NCI-H524 (cell line): ENCODE results near the gene FHIP1B.
"Not testable (repeated sequence)": the region's sequence is repeated elsewhere in the genome, so short reads cannot be mapped to it uniquely, and the experiment has no call there.

Experiments used
- DNase-seq, 2 experiments: peaks; one replicate each; lab custom pipeline; 2025; lab: John Stamatoyannopoulos, UW

FHIP1B gene

GRCh38 chr11:6234387-6235107 is at the start of gene FHIP1B:
FHIP1B (minus strand) TSS chr11:6234636; CDS start chr11:6224516, 10,120 bp downstream.
- peak; percentile 99 to 100 for DNase-seq

- DNase-seq: no peak
These were observed 49.1 kb upstream of the FHIP1B start for GRCh38 chr11:6283453-6284023.

- DNase-seq: not testable (repeated sequence)
These were observed 46.4 kb upstream of the FHIP1B start for GRCh38 chr11:6280809-6281208.

DNA sequence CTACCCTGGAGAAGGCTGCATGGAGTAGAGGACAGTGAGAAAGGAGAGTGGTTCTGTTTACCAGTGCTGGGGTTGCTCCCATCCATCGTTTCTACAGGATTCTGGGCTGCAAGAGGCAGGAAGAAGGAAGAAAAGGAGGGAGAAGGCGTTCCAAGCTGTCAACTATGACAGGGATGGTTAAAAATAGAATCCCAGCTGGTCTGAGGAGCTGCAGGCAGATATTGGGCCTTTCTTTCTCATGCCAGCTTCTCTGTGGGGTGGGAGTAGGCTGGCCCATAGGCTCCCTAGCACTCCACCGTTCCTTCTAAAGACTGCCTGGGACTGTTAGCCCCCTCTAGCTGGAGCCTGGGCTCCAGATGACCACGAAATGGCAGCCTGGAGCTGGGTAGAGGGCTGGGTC is 38.8 kb upstream of the FHIP1B start:
- no peak for DNase-seq

- DNase-seq: no peak
These were observed 37.2 kb upstream of the FHIP1B start for GRCh38 chr11:6271598-6271997.

DNA sequence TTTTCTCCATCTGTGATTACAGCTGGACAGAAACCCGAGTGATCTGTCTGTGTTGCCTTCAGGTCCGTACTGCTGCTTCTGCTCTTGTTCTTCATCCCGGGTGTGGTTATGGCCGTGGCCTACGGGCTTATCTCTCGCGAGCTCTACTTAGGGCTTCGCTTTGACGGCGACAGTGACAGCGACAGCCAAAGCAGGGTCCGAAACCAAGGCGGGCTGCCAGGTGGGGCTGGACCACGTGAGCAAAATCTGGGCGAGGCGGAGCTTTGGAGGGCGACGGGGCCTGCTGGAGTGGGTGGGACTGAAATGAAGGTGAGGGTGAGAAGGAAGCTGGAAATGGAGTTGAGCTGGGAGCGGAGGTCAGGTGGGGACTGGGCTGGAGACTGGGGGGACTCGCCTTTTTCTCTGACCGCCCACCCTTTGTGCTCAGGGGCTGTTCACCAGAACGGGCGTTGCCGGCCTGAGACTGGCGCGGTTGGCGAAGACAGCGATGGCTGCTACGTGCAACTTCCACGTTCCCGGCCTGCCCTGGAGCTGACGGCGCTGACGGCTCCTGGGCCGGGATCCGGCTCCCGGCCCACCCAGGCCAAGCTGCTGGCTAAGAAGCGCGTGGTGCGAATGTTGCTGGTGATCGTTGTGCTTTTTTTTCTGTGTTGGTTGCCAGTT is 36.3 kb upstream of the FHIP1B start:
- no peak for DNase-seq

GRCh38 chr11:6269994-6270393 is 35.6 kb upstream of the FHIP1B start:
- DNase-seq: no peak

DNA sequence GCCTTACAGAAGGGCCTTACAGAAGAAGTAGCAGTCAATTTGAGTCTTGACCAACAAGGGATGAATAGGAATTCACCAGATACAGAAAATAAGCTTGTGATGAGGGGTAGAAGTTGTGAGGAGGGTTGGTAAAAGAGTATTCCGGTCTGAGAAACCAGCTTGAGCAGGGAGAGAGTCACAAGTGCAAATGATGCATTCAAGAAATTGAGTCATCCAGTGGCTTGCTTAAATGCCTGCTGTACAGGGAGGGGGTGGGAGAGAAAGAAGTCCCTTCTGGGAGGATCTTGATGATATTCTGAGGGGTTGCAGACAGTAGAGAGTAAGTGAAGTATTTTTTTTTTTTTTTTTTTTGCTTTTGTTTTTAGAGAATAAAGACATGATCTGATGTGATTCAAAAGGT is 34.4 kb upstream of the FHIP1B start:
- DNase-seq: no peak

GRCh38 chr11:6263662-6264061 is 29.2 kb upstream of the FHIP1B start:
- DNase-seq: no peak

DNA sequence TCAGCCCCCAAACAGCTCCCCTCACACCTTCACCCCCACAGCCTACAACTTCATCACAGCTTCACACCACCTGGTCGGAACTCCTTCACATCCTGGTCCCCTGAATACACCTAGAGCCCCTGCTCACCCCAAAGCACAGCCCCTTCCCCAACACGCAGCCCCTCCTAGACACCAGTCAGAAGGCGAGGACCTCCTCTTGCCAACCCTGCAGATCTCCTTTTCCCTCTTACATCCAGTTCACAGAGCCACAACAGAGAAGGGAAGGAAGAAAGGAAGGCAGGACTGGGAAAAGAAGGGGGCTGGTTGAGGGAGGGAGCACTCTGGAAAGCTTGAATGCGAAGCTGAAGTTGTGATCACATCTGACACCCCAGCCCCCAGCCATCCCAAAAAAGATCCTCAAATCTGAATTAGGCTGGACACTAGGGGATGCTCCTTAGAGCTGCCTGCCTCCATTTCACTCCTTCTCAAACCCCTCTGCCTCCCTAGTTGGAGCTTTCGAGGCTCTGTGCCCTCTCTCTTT is 25.8 kb upstream of the FHIP1B start:
- DNase-seq: no peak

GRCh38 chr11:6258571-6259081 is 24.2 kb upstream of the FHIP1B start:
- peak; percentile 36 to 52 for DNase-seq

DNA sequence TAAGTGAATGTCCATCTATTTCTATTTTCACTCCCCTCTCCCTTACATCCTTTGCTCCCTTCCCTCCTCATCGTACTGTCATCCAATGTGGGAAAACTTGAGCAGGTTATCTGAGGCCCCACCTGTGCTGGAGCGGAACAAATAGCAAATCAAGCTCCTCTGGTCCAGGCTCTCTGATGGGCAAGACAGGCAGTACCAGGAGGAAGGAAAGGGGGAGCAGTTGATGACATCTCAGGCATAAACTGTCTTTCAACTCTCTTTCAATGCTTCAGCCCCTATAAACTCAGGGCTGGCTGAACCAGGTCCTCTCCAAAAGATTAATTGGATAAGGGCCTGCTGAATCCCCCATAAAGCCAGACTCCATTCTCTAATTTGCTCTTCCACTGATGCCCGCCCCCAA is 23.7 kb upstream of the FHIP1B start:
- DNase-seq: peak in 1 of 2 experiments; percentile 28

GRCh38 chr11:6253197-6253596 is 18.8 kb upstream of the FHIP1B start:
- no peak for DNase-seq

GRCh38 chr11:6251990-6252473 is 17.6 kb upstream of the FHIP1B start:
- no peak for DNase-seq

DNA sequence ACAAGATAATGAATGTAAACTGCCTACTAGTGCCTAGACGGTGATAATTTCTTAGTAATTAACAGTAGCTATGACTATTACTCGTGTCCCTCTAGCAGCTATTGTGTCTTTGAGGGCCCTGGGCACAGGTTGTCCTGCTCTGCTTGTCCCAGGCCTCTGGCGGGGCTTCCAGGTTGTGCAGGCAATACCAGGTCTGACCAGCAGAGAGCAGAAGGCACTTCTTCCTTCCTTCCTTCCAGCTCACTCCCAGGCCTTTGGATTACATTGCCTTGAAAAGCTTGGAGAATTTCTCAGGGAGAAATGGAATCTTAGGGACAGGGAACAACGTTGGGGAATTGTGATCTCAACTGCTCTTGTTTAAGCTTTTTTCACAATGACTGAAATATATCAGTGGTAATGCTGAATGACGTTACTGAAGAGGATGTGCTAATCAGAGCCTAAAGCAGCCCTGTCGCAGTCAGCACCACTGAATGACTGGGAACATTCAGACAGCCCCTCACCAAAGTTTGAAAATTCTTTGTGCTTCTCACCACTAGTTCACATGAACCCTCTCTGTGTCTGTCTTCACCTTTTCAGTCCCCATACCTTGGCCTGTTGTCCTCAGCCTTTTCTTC is 16.8 kb upstream of the FHIP1B start:
- peak; percentile 18 to 55 for DNase-seq

DNA sequence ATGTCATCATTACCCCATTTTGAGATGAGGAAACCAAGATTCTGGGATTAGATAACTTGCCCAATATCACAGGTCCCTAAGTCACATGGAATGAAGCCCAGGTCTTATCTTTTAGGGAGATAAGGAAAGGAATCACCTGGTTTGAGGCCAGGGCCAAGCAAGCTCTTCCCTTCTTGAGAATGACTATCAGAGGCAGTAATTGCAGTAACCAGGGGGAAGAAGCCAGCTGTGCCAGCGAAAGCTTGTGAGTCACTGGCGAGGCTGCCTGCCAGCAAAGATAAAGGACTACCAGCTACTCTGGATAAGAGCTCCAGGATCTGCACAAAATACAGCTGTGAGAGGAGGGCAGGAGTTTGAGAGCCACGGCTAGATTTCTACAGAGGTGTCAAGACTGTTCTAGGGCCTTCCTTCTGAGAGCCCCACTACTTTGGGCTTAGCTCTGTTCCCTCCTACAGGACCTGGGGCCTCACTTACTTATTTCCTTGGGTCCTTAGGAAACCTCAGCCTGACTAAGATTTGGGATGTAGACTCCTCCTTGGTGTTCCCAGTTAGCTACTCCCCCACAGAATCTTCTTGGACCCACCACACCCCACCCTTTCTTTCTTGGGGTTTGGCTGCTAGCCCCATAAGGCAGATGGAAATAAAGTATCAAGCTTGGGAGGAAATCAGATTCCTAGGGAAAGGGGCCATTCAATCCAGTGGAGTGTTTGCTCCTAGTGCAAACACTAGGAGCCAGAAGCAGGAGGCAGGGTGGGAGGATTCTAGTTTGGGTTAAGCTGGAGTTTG is 15.5 kb upstream of the FHIP1B start:
- no peak for DNase-seq

- not testable (repeated sequence) for DNase-seq
These were observed 14.5 kb upstream of the FHIP1B start for GRCh38 chr11:6248897-6249296.

DNA sequence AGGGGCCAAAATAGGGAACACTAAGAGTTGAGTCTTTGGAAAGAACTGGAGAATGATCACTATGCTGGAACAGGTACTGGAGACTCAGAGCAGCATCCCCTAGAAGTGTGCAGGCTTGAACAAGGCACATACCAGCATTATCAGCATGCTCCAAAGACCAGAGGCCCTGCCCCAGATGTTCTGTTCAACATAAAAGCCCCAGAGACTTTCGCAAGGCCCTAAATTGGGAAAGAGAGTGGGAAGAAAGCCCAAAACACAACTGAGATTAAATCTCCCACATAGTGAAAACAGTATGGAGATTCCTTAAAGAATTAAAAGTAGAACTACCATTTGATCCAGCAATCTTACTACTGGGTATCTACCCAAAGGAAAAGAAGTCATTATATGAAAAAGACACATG is 13.8 kb upstream of the FHIP1B start:
- DNase-seq: no peak

DNA sequence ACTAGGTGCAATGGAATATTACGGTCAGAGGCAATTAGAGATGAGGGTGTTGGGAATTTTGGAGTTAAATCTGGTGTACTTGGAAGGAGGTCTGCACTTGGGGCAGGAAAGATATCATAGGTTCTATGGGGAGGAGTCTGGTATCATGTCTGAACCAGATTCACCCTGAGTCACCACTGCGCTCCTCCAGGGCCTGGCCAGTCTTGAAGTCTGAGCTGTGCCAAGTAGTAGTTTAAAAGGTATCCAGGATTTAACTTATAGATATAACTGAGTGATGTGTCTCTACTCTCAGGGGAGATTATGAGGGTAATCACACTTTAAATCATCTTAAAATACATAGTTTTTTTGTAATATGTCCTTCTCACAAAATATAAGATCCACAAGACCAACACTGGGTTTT is 11.1 kb upstream of the FHIP1B start:
- DNase-seq: no peak

GRCh38 chr11:6241316-6241715 is 6.9 kb upstream of the FHIP1B start:
- DNase-seq: no peak

- DNase-seq: no peak
These were observed 6.3 kb upstream of the FHIP1B start for GRCh38 chr11:6240781-6241180.
